OCI-LY7 (cell line): Measurements from ENCODE around the gene RBM14. TPM values are rescaled to one million over a fixed set of nuclear protein-coding genes. Genes with fewer than 3 reads are reported as not detected.

Experiments used
- BruUV-seq: library from RNA; stranded (reverse); fragments of 400-500 nt; replicated peaks from 2 replicates; lab custom pipeline; 2021; lab: Mats Ljungman, UMichigan
- CTCF ChIA-PET: fragments of 300-600 bp; sonication (Branson Sonifier 250); formaldehyde crosslinking; loops from one replicate; lab custom pipeline; 2022; ENCODE audit warnings: antibody characterized with exemption; ENCODE audit not compliant: unreplicated experiment; lab: Charles Lee
- POLR2A ChIA-PET: fragments of 300-600 bp; sonication (Branson Sonifier 250); formaldehyde crosslinking; loops from one replicate; lab custom pipeline; 2022; ENCODE audit warnings: antibody characterized with exemption; lab: Charles Lee
- DNase-seq: peaks from one replicate; pipeline ENCODE4 v3.0.0-alpha.2; 2015; ENCODE audit warnings: low spot score
- H2AFZ ChIP-seq: fragments of 200-600 bp; sonication (generic), shearing (Covaris generic); 2 replicates; pipeline ENCODE4 v1.6.1; 2014; ENCODE audit warnings: mild to moderate bottlenecking, antibody characterized with exemption, low read length, moderate library complexity
- H3K27ac ChIP-seq: fragments of 200-600 bp; sonication (generic); 2 replicates; pipeline ENCODE4 v1.5.1; 2014; ENCODE audit warnings: mixed run types, low read depth, mild to moderate bottlenecking, moderate library complexity, low read length, inconsistent platforms; ENCODE audit not compliant: poor library complexity, severe bottlenecking
- H3K36me3 ChIP-seq: fragments of 200-600 bp; sonication (generic); 2 replicates; pipeline ENCODE4 v1.6.1; 2014; ENCODE audit warnings: mild to moderate bottlenecking, antibody characterized with exemption, low read length, moderate library complexity, mixed read lengths; ENCODE audit not compliant: insufficient read depth
- H3K4me1 ChIP-seq: fragments of 200-600 bp; sonication (generic); 2 replicates; pipeline ENCODE4 v1.5.1; 2014; ENCODE audit warnings: mild to moderate bottlenecking, low read length; ENCODE audit not compliant: insufficient read depth, poor library complexity, severe bottlenecking
- H3K4me2 ChIP-seq: fragments of 200-600 bp; sonication (generic); 2 replicates; pipeline ENCODE4 v1.6.1; 2014; ENCODE audit warnings: mild to moderate bottlenecking, low read length
- H3K4me3 ChIP-seq: fragments of 200-600 bp; sonication (generic); 2 replicates; pipeline ENCODE4 v1.5.1; 2014; ENCODE audit warnings: mild to moderate bottlenecking, low read depth, low read length; ENCODE audit not compliant: poor library complexity, severe bottlenecking
- H3K79me2 ChIP-seq: fragments of 200-600 bp; sonication (generic); 2 replicates; pipeline ENCODE4 v1.6.1; 2016; ENCODE audit warnings: low read depth, mild to moderate bottlenecking, low read length, moderate library complexity, mixed read lengths; ENCODE audit not compliant: insufficient read depth
- H3K9me2 ChIP-seq: fragments of 200-600 bp; sonication (generic); 2 replicates; pipeline ENCODE4 v1.6.1; 2016; ENCODE audit warnings: mild to moderate bottlenecking, low read length, mixed read lengths; ENCODE audit not compliant: insufficient read depth
- H3K9me3 ChIP-seq: fragments of 200-600 bp; sonication (generic); 2 replicates; pipeline ENCODE4 v1.6.1; 2014; ENCODE audit warnings: mild to moderate bottlenecking, mixed run types, low read length, mixed read lengths
- H4K20me1 ChIP-seq: fragments of 200-600 bp; sonication (generic); 2 replicates; pipeline ENCODE4 v1.6.1; 2014; ENCODE audit warnings: mild to moderate bottlenecking, antibody characterized with exemption, low read length, moderate library complexity, mixed read lengths; ENCODE audit not compliant: insufficient read depth
- EZH2phosphoT487 ChIP-seq: fragments of 200-600 bp; sonication (generic); IDR thresholded peaks from 2 replicates; pipeline ENCODE4 v1.6.1; 2018; ENCODE audit warnings: low read depth, borderline replicate concordance, mild to moderate bottlenecking, mixed run types, antibody characterized with exemption, low read length, moderate library complexity, mixed read lengths
- intact Hi-C: fragments of 100-400 bp; cut with micrococcal nuclease; formaldehyde crosslinking; loops from one replicate; pipeline ENCODE4 v1.10.0; 2022; ENCODE audit not compliant: unreplicated experiment
- total RNA-seq, 2 experiments: library from RNA; depleted of rRNA in 1 of 2; stranded (reverse); fragments of >200 nt in 1 of 2; shearing (Covaris generic) in 1 of 2; gene quantifications; 2 replicates each; pipeline ENCODE4 v1.2.3, GENCODE V29; 2014 to 2022
- TF ChIP-seq, protein P1 (sequence below): fragments of 200-600 bp; sonication (generic); conservative IDR thresholded peaks from 2 replicates; pipeline ENCODE4 v1.5.1; 2014; ENCODE audit warnings: mild to moderate bottlenecking, antibody characterized with exemption, low read length, moderate library complexity, mixed read lengths

The RBM14 gene
- total RNA-seq, 2 experiments from 2014 or later, result 94.6 to 243 TPM

DNA sequence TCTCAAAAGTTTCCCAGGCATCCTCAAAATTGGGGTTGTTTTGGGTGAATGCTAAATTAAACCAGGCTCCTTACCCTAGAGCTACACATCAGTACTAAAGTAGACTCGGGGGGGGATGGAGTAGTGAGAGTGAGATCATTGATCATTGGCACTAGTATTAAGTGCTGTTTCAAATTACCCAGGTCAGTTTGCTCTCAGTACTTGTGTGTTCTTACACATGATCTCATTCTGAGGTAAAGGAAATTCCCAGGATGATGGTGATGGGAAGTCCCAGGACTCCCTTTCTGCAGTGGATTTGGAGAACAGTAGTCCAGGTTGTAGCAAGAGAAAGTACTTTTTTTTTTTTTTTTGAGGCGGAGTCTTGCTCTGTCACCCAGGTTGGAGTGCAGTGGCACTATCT lies 34.6 kb downstream of the RBM14 start:
- no peaks in the 10 kb centered on the region for H3K9me3 ChIP-seq
- no peaks in the 10 kb centered on the region for H3K4me1 ChIP-seq
- H3K27ac ChIP-seq, result no peak overlapping the region
- TF ChIP-seq, protein P1, sequence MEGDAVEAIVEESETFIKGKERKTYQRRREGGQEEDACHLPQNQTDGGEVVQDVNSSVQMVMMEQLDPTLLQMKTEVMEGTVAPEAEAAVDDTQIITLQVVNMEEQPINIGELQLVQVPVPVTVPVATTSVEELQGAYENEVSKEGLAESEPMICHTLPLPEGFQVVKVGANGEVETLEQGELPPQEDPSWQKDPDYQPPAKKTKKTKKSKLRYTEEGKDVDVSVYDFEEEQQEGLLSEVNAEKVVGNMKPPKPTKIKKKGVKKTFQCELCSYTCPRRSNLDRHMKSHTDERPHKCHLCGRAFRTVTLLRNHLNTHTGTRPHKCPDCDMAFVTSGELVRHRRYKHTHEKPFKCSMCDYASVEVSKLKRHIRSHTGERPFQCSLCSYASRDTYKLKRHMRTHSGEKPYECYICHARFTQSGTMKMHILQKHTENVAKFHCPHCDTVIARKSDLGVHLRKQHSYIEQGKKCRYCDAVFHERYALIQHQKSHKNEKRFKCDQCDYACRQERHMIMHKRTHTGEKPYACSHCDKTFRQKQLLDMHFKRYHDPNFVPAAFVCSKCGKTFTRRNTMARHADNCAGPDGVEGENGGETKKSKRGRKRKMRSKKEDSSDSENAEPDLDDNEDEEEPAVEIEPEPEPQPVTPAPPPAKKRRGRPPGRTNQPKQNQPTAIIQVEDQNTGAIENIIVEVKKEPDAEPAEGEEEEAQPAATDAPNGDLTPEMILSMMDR, result no peak
- no peak for TF ChIP-seq EZH2phosphoT487
- H3K79me2 ChIP-seq, result peaks cover 65% of the 10 kb centered on the region
- ChIA-PET POLR2A (interaction anchor here (0.5 kb wide), 1 partner anchor 521 kb away, joined by 3 read pairs; no protein-coding TSS in a partner anchor), CTCF (no interaction called here)
- H2AFZ ChIP-seq, result no peak overlapping the region
- intact Hi-C loops, result no loop called here
- peaks cover 96% of the 10 kb centered on the region for H3K36me3 ChIP-seq
- H3K9me2 ChIP-seq, result no peaks in the 10 kb centered on the region
- H4K20me1 ChIP-seq, result 0 out of 2 replicates have a peak, but pooled peaks cover 3% of the 10 kb centered on the region
- no peak overlapping the region for H3K4me2 ChIP-seq
- no peak overlapping the region for H3K4me3 ChIP-seq
- no peak for DNase-seq
- BruUV-seq, result no TSS peak

DNA sequence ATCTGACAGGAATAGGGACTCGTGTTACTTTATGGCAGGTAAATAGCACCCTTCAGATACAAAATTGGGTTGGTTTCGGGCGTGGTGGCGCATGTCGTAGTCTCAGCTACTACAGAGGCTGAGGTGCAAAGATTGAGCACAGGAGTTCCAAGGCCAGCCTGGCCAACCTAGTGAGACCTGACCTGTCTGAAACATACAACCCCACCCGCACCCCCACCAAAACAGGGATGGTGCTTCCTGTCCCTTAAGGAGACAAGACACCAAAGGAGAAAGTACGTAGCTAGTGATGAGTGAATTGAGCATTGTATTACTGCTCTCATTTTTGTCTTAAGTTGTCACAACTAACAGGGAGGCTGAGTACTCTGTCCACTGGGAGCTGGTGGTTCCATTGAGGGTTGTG lies 36.2 kb downstream of the RBM14 start:
- BruUV-seq, result TSS peak; percentile 24
- no peaks in the 10 kb centered on the region for H3K4me1 ChIP-seq
- no peak overlapping the region for H3K27ac ChIP-seq
- no peak overlapping the region for H2AFZ ChIP-seq
- H3K79me2 ChIP-seq, result peaks cover 60% of the 10 kb centered on the region
- no peaks in the 10 kb centered on the region for H4K20me1 ChIP-seq
- no peaks in the 10 kb centered on the region for H3K9me2 ChIP-seq
- H3K9me3 ChIP-seq, result no peaks in the 10 kb centered on the region
- H3K4me2 ChIP-seq, result no peak overlapping the region
- no peak for DNase-seq
- H3K4me3 ChIP-seq, result no peak overlapping the region
- TF ChIP-seq EZH2phosphoT487, result no peak
- TF ChIP-seq, protein P1, result no peak
- intact Hi-C loops, result no loop called here
- peaks cover 95% of the 10 kb centered on the region for H3K36me3 ChIP-seq
- ChIA-PET POLR2A (no interaction called here), CTCF (interaction anchor here (0.6 kb wide), 1 partner anchor 514 kb away, joined by 4 read pairs; no protein-coding TSS in a partner anchor)

DNA sequence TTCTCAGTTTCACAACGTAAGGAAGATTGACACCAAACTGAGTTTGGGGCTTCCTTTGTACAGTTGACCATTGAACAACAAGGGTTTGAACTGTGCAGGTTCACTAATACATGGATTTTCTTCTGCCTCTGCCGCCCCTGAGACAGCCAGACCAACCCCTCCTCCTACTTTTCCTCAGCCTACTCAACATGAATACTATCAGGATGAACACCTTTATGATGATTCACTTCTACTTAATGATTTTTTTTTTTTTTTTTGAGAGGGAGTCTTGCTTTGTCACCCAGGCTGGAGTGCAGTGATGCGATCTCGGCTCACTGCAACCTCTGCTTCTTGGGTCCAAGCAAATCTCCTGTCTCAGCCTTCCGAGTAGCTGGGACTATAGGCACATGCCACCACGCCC lies 36.7 kb downstream of the RBM14 start:
- Histone ChIP-seq H3K9me2 (no peaks in the 10 kb centered on the region), H2AFZ (no peak overlapping the region), H4K20me1 (no peaks in the 10 kb centered on the region), H3K36me3 (peaks cover 94% of the 10 kb centered on the region), H3K4me3 (no peak overlapping the region), H3K79me2 (peaks cover 55% of the 10 kb centered on the region), H3K4me2 (no peak overlapping the region), H3K27ac (no peak overlapping the region), H3K4me1 (peaks cover under 1% of the 10 kb centered on the region), H3K9me3 (no peaks in the 10 kb centered on the region)
- intact Hi-C loops, result no loop called here
- POLR2A ChIA-PET, result interaction anchor here (1.2 kb wide), 1 partner anchor 11 kb away, joined by 3 read pairs; no protein-coding TSS in a partner anchor
- no peak for TF ChIP-seq EZH2phosphoT487
- TF ChIP-seq, protein P1, result no peak
- CTCF ChIA-PET, result interaction anchor here (0.6 kb wide), 1 partner anchor 514 kb away, joined by 4 read pairs; no protein-coding TSS in a partner anchor
- DNase-seq, result no peak
- BruUV-seq, result no TSS peak
